Mucosa of gallbladder (tissue), 1 donor: ENCODE measurements around the gene DES. TPM values are rescaled to one million over a fixed set of nuclear protein-coding genes. Genes with fewer than 3 reads are reported as not detected.
A peak's percentile ranks its signal among the peaks of the same experiment; 100 is the strongest.
"Not testable (repeated sequence)": the region's sequence is repeated elsewhere in the genome, so short reads cannot be mapped to it uniquely, and the experiment has no call there.

Experiments
- DNase-seq: peaks from one replicate; pipeline ENCODE4 v3.0.0-alpha.2; 2020; ENCODE audit warnings: low spot score
- total RNA-seq: library from RNA; stranded (reverse); gene quantifications from one replicate; pipeline ENCODE4 v1.2.1, GENCODE V29; 2021
- donor health status: DM: no; HTN: no; CAD: no.

DES gene
- total RNA-seq, 1 donor from 2014 or later = 3,602 TPM

DNA sequence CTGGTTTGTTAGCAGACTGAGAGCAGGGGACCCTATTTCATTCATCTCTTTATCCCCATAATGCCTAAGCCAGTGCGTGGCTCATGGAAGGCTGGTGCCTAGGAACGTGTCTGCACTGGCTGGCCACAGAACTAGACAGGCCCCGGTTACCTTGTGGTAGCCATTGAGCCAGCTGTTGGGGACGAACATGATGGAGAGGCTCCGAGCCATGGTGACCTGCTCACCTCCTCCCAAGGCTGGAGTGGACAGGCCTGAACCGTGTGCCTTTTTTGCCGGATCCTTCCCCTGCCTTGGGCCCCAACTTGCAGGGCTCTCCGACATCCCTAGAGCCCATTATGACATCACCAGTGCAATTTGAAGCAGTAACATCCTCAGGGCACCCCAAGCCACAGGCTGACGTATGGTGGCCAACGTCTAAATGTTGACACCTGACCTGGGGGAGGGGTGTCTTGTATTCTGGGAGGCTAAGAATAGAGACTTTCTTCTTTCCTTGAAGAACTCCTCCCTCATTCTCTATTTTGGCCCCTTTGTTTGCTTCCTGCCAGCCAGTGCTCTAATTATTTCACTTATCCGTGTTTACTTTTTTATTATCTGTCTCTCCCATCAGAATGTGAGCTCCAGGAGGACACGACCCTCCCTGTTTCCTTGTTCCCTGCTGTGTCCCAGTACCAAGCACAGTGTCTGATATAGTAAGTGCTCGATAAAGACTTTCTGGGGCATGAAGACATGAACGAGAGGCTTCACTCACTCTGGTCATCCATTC is 18.3 kb upstream of the DES start:
- DNase-seq = no peak

DNA sequence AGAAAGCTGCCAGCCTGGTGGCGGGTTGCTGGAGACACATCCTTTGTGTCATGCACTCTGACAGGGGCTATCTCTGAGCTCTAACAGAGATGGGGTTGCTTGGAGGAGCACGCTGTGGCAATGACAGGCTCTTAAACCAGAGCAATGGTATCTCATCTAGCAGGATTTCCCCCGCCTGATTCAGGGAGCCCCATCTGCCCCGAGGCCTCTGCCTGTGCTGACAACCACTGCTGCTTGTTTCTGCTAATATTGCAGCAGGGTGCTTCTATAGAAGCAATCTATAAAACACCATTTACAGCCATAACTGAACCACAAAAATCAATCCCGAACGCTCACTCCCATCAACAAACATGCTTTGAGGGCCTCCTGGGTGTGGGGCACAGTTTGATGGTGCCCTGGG is 17.6 kb upstream of the DES start:
- no peak for DNase-seq

DNA sequence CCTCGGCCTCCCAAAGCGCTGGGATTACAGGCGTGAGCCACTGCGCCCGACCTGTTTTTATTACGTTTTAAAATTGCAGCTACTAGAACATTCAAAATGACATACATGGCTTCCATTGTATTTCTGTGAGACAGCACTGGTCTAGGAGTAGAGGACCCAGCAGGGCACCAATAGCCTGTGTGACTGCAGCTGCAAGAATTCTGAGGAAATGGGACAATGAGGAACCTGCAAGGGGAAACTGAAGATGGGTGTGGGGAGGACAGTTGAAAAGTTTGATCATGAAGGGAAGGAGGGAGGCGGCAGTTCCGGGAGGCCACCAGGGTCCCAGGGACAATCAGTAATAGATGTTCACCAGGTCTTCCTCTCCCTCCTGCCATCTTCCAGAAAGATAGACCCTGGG is 16.6 kb upstream of the DES start:
- no peak for DNase-seq

DNA sequence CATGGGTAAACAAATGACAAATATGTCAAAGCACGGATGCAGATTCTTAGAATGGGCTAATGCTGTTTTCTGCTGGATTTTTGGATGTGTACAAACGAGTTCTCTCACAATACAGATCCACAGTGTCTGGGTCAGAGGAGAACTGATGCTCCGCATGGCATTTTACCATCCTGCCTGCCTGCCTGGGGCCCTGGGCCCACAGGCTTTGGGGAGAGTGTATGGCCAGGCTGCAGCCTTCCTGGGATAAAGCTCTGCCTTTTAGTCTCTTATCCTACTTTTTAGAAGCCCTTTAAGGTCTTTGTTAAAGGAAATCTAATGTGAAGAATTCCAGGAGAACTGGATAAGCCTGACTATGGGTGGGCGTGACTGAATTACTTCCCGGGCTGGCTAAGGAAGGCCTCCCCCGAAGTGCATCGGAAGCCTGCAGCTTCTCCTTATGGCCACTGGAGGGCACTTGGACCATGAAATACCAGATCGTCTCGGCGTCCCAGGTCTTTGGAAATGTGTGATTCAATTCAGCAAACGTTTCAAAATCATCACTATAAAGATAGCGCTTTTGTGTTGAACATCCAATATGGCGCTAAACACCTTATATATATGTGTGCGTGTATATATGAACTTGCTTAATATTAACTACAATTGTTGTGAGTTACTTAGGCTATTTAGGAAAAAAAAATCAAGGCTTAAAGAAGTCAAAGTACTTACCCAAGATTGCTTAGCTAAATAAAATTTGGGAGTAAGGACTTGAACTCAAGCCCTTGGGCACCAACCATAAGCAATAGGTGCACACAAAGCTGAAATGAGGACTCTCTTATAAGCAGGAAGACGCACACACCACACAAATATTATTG is 15.3 kb upstream of the DES start:
- peak; percentile 57 for DNase-seq

DNA sequence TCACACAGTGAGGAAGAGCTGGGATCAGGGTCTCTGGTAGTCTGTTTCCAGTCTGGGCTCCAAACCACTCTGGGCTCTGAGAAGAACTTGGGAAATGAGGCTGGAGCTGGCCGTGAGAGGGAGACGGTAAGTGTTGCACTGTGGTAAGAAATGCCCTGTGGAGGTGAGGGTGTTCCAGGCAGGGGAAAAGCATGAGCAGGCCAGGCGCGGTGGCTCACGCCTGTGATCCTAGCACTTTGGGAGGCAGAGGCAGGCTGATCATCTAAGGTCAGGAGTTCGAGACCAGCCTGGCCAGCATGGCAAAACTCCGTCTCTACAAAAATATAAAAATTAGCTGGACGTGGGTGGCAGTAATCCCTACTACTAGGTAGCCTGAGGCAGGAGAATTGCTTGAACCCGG is 14.3 kb upstream of the DES start:
- no peak for DNase-seq

DNA sequence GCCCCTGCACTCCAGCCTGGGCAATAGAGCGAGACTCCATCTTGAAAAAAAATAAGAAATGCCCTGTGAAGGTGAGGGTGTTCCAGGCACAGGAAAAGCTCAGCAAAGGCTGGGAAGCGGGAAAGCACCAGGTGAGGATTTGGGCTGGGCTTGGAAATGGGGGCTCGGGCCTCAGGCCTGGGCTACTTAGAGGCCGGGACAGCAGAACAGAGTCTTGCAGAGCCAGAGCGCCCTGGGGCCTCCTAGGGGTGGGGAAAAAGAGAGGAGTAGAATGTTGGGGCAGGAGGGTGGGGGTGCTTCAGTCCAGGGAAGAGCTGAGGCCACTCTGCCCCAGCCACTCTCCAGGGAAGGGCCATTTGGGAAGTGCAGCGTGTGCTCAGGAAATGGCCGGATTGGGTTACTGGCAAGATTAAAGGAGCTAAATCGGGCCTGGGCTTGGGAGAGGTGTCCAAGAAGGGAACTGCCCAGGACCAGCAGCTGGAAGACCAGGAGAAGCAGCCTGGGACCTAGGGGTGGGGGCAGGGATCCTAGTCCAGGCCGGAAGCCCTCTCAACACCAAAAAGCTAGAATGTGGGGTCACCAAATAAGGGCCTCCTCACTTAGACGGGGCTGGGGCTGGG is 13.8 kb upstream of the DES start:
- DNase-seq = no peak

DNA sequence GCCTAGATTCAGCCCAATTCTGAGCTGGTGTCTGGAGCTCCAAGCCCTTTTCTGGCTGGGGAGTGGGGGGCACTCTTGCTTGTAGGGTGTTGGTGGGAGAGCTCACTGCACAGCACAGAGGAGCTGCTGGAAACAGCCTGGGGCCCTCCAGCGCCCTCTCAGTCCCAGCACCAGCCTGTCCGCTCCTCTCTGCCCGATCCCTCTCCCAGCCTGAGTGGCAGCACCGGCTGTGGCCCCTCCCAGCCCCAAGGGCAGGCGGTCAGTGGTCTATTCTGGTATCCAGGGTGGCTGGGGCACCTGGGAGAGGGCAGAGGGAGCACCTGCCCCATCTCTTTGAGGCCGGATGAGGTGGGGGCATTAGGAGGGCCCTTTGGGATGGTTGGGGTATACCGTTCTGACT is 13.2 kb upstream of the DES start:
- DNase-seq = no peak

DNA sequence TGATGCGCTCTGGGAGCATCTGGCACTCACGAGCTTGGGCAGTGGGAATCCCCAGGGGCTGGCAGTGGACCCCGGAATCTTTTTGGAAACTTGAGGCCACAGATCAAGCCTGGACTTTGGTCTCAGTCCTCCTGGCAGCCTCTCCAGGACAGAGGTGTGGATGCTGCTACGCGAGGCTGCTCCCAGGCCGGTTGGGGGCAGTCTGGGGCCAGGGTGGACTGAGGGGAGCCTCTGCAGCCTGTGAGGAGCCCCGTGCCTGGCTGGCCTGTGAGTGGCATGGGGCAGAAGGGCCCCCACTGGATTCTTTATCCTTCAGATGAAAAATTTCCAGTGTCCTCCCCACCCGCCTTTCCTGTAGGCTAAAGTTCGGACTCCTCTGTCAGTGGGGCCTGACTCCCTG is 12.7 kb upstream of the DES start:
- DNase-seq = no peak

DNA sequence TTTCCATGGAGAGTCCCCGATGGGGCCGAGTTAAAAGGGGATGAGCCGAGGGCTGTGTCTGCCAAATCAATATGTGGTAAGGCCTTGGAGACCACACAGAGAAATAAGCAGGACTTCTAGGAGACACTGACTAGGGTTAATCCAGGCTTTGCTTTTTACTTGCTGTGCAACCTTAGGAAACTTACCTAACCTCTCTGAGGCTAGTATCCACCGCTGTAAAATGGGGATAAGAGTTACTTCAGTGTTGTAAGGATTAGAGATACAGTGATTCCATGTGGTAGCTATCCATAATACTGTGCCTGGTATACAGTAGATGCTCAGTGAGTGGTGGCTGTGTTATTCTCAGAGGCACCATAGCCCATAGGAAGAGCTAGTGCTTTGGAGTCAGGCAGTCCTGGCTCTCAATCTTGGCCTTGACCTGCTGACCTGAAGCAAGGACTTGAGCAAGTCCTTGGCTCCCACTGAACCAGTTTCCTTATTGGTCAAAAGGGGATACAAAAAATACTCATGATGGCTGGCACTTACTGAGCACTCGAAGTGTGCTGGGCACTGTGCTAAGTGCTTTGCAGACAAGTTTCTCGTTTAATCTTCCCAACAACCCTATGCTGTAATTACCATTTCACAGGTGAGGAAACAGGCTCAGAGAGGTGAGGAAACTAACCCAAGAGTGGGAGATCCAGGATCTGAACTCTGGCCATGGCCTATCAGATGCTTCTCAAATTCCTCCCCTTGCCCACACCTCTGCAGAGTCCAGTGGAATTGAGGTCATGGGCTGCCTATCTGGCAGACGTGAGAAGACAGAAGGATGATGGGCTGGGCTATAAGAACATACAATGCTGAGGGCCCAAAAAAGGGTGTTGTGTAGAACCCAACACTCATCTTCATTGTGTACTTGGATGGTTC is 12.0 kb upstream of the DES start:
- no peak for DNase-seq

DNA sequence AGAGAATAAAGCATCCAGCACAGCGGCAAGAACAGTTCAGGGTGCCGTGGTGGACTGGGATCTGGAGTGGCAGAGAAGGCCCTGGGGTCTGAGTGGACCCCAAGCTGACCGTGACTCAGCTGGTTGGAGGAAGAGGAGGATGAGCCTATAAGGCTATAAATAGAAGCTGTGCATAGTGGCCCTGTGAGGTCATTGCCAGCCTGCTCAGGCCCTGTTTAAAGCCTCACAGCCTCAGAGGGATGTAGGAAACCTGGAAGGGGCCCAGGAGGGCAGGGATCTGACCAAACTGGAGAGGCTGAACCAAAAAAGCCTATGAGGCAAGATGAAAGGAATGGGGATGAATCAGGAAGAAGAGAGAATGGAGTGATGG is 11.3 kb upstream of the DES start:
- peak; percentile 53 for DNase-seq

DNA sequence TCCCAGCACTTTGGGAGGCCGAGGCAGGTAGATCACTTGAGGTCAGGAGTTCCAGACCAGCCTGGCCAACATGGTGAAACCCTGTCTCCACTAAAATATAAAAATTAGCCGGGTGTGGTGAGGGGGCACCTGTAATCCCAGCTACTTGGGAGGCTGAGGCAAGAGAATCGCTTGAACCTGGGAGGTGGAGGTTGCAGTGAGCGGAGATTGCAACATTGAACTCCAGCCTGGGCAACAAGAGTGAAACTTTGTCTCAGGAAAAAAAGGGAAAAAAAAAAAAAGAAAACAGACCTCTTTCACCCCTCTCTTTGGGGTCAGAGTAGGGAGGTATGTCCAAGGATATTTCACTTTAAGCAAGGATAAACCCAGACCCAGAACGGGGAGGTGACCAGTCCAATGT is 10.8 kb upstream of the DES start:
- not testable (repeated sequence) for DNase-seq

DNA sequence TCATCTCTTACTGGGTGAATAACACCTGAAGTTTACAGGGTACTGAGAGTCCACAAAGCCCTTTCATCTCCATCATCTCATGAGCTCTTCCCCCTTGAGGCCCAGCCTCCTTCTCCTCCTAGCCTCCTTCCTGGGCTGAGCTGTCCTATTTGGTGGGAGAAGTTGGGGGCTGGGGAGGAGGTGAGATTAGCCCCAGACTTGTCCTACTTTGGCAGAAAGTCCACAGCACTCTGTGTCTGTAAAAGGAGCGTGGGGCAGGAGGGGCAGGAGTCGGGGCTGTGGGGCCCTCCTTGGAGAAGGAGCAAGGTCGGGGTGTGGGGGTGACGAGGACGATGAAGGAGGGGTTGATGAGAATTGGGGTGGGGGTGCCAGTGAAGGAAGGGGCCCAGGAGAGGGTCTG is 10.0 kb upstream of the DES start:
- DNase-seq = no peak

DNA sequence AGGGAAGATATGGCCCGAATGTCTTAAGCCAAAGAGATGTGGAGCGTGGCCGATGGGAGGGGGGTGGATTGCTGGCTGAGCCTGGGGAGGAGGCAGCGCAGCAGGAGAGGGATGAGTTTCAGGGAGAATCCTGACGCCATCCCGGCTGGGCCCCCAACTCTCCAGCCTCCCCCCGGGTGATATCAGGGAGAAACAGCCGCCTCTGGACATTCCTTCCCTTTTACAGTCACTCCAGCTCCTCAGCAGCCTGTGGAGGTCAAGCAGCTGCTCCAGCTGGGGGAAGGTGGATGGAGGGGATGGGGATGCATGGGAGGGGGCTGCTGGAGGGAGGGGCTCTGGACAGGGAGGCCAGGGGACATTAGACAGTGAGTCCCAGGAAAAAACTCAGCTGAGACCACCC is 9.5 kb upstream of the DES start:
- peak; percentile 44 for DNase-seq

DNA sequence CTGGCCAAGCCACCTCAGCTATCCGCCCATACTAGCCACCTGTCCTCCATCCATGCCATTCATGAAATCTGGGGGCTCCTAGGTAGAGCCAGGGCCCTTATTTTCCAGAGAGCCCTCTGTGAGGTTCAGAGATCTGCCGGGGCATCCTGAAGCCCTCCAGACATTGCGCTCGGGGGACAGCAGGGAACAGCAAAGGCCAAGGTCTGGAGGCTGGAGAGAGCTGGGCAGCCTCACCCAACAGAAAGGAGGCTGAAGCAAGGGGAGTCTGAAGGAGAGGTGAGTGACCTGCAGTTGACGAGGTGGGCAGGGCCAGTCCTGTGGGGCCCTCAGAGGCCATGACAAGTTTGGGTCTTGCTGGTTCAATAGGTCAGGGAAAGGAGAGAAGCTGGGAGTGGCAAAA is 8.6 kb upstream of the DES start:
- DNase-seq = no peak

DNA sequence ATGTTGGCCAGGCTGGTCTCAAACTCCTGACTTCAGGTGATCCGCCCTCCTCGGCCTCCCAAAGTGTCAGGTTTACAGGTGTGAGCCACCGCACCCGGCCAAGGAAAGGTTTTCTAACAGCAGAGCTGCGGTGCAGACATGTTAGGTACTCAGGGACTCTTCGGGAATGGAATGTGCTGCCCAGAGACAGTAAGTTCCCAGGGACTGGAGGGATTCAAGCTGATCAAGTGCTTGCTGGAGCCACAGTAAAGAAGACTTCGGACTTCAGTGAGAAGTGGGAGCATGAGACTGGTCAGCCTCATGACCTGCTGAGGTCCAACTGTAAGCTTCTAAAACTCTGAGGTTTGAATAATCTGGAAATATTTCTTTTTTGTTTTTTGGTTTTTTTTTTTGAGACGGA is 7.8 kb upstream of the DES start:
- no peak for DNase-seq

DNA sequence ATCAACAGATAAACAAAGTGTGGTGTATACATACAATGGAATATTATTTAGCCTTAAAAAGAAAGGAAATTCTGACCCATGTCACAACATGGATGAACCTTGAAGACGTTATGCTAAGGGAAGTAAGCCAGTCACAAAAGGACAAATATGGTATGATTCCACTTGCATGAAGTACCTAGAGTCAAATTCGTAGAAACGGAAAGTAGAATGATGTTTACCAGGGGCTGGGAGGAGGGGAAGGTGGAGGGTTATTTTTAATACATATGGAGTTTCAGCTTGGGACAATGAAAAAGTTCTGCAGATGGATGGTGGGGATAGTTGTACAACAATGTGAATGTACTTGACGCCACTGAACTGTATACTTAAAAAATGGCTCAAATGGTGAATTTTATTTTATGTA is 3.3 kb upstream of the DES start:
- no peak for DNase-seq

DNA sequence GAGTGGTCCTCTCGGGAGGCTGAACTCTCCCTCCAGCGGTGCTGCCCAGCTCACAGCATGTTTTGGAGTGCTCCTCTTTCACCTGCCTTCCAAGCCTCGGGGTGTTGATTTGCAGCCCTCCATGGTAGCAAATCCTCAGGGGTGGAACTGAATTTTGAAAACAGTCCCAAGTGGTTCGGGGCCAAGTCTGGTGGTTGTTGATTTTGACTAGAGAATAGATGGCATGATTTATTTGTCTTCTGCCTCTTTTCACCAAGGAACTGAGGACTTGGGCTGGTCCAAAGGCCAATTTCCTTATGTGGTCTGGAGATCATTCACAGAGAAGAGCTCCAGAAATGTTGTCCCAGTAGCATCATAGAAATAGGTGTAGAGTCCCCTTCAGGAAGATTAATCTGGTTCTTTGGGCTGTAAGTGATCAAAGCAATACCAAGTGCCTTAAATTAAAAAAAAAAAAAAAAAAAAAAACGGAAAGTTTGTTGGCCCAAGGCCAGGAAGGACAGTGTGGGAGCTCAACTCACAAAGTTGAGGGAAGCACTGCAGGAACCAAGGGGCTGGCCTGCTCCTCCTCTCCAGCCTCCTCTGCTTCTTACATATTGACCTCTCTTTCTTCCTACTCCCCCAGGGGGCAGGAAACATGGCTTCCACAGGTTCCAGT is 2.5 kb upstream of the DES start:
- DNase-seq = no peak

DNA sequence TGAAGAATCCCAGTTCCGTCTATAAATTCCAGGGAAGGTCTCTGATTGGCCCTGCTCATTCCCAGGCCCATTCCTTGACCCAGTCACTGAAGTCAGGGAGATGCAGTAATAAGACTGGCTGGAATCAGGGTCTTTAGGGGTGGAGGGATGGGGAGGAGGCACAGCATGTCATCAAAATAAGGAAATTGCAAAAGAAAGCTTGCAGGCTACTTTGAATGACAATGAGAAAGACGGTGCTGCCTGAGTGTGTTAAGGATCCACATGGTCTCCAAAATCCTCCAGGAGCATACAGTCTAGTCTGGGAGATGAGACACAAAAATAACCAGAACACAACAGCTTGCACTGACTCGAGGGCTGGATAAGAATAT is 2.0 kb upstream of the DES start:
- DNase-seq = no peak

DNA sequence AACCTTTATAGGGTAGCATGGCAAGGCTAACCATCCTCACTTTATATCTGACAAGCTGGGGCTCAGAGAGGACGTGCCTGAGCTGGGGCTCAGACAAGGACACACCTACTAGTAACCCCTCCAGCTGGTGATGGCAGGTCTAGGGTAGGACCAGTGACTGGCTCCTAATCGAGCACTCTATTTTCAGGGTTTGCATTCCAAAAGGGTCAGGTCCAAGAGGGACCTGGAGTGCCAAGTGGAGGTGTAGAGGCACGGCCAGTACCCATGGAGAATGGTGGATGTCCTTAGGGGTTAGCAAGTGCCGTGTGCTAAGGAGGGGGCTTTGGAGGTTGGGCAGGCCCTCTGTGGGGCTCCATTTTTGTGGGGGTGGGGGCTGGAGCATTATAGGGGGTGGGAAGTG is 1.2 kb upstream of the DES start:
- DNase-seq = no peak

DNA sequence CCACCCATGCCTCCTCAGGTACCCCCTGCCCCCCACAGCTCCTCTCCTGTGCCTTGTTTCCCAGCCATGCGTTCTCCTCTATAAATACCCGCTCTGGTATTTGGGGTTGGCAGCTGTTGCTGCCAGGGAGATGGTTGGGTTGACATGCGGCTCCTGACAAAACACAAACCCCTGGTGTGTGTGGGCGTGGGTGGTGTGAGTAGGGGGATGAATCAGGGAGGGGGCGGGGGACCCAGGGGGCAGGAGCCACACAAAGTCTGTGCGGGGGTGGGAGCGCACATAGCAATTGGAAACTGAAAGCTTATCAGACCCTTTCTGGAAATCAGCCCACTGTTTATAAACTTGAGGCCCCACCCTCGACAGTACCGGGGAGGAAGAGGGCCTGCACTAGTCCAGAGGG is 803 bp upstream of the DES start:
- no peak for DNase-seq

DNA sequence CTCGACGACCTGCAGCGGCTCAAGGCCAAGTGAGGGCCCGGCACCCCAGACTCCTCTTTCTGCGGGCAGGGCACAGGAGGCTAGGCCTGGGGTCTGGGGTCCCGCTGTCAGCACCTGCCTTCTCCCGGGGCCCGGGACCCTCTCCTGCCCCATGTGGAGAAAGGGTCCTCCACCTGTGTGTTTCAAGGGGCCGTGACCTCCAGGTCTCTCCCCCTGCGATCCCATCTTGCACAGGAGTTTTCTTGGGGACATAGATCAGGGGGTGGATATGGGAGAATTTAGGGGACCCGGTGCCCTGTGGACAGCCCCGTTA is 791 bp downstream of the DES start:
- DNase-seq = no peak
